Subcutaneous adipose tissue (tissue), 4 donors: ENCODE results near the gene CAPNS2. TPM values are rescaled to one million over a fixed set of nuclear protein-coding genes. Genes with fewer than 3 reads are reported as not detected.

Experiments
- total RNA-seq, 4 donors: library from RNA; depleted of rRNA; stranded (reverse); fragments of >200 nt; gene quantifications; one replicate each; pipeline ENCODE4 v1.1.0, GENCODE V29; 2016
- TF ChIP-seq, protein P1 (sequence below): fragments of 450-650 bp; IDR thresholded peaks from one replicate; pipeline ENCODE4 v1.5.1; 2016; ENCODE audit warnings: low read depth, mild to moderate bottlenecking, control low read depth, antibody characterized with exemption, moderate library complexity

The CAPNS2 gene
- total RNA-seq = 1 to 10 TPM in 2 of 4 donors, not detected in 2; 2.3 to 3.2 TPM

GRCh38 chr16:55566432-55567175 lies at the start of gene CAPNS2:
Gene CAPNS2, plus strand, starts transcription at chr16:55566684. Its CDS starts 73 bp downstream, at chr16:55566757.
- TF ChIP-seq, protein P1, sequence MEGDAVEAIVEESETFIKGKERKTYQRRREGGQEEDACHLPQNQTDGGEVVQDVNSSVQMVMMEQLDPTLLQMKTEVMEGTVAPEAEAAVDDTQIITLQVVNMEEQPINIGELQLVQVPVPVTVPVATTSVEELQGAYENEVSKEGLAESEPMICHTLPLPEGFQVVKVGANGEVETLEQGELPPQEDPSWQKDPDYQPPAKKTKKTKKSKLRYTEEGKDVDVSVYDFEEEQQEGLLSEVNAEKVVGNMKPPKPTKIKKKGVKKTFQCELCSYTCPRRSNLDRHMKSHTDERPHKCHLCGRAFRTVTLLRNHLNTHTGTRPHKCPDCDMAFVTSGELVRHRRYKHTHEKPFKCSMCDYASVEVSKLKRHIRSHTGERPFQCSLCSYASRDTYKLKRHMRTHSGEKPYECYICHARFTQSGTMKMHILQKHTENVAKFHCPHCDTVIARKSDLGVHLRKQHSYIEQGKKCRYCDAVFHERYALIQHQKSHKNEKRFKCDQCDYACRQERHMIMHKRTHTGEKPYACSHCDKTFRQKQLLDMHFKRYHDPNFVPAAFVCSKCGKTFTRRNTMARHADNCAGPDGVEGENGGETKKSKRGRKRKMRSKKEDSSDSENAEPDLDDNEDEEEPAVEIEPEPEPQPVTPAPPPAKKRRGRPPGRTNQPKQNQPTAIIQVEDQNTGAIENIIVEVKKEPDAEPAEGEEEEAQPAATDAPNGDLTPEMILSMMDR = no peak

GRCh38 chr16:55521792-55522191 lies 44.7 kb upstream of the CAPNS2 start:
- TF ChIP-seq, protein P1 = no peak

- TF ChIP-seq, protein P1 = no peak
These were observed 40.0 kb upstream of the CAPNS2 start for GRCh38 chr16:55526441-55526840.

DNA sequence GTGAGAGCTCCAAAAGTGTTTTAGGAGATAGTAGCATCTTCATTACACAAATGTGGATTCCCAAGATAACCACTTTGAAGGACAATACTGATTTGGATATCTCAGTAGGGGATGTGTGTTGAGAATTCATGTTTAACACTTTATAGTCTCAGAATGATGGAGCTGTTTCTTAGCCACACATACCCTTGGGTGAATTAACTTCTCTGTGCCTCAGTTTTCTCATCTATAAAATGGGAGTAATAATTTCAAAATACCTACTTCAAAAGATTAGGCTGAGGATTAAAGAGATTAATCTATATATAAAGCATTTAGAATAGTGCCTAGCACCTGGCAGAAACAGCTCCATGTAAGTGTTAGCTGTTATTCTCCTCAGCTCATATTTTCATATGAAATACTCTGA lies 38.6 kb upstream of the CAPNS2 start:
- TF ChIP-seq, protein P1 = no peak

- TF ChIP-seq, protein P1 = no peak
These were observed 37.5 kb upstream of the CAPNS2 start for GRCh38 chr16:55529018-55529417.

GRCh38 chr16:55530316-55530856 lies 36.1 kb upstream of the CAPNS2 start:
- TF ChIP-seq, protein P1 = no peak

- TF ChIP-seq, protein P1 = no peak
These were observed 34.3 kb upstream of the CAPNS2 start for GRCh38 chr16:55532227-55532626.
